Heart right ventricle (tissue), 16 donors: ENCODE measurements around the gene MFAP4. TPM values are rescaled to one million over a fixed set of nuclear protein-coding genes. Genes with fewer than 3 reads are reported as not detected.

Experiments
- ATAC-seq, 8 donors: fragments of 200-7000 bp; cut with Tn5 transposase; one replicate each; pipeline ENCODE4 v1.9.1; 2020; ENCODE audit warnings: mild to moderate bottlenecking in 8 of 8, moderate library complexity in 8 of 8, moderate number of reproducible peaks in 1 of 8
- DNase-seq, 2 donors: peaks; one replicate each; pipeline ENCODE4 v3.0.0-alpha.2; 2020
- H3K27ac ChIP-seq, 10 donors: fragments of 200-600 bp; sonication (generic) in 2 of 10; one replicate each; pipeline versions ENCODE4 v1.5.0 to v1.8.0; 2020 to 2022; ENCODE audit warnings: mild to moderate bottlenecking in 3 of 10
- H3K27me3 ChIP-seq, 7 donors: fragments of 200-600 bp; one replicate each; pipeline ENCODE4 v1.8.0; 2021 to 2022; ENCODE audit warnings: mild to moderate bottlenecking in 2 of 7
- H3K36me3 ChIP-seq, 9 donors: fragments of 200-600 bp; sonication (generic) in 1 of 9; one replicate each; pipeline versions ENCODE4 v1.5.0 to v1.8.0; 2020 to 2022; ENCODE audit warnings: mild to moderate bottlenecking in 2 of 9
- H3K4me1 ChIP-seq, 9 donors: fragments of 200-600 bp; sonication (generic) in 1 of 9; one replicate each; pipeline versions ENCODE4 v1.5.0 to v1.8.0; 2020 to 2022; ENCODE audit warnings: mild to moderate bottlenecking in 4 of 9
- H3K4me3 ChIP-seq, 10 donors: fragments of 200-600 bp; sonication (generic) in 2 of 10; one replicate each; pipeline versions ENCODE4 v1.5.0 to v1.8.0; 2020 to 2022; ENCODE audit warnings: mild to moderate bottlenecking in 7 of 10, moderate library complexity in 2 of 10
- H3K9me3 ChIP-seq, 11 donors: fragments of 200-600 bp in 10 of 11; sonication (generic) in 2 of 11; one replicate each; pipeline versions ENCODE4 v1.5.0 to v1.8.0; 2013 to 2022; ENCODE audit warnings: mild to moderate bottlenecking in 2 of 11, control low read depth in 1 of 11, moderate library complexity in 1 of 11
- WGBS, 2 donors: extraction: QIAGEN DNeasy Blood & Tissue Kit; methylation state at CpG; one replicate each; pipeline ENCODE4 v1.1.7; 2013; ENCODE audit warnings: inconsistent platforms in 1 of 2; 5-methylcytosine and 5-hydroxymethylcytosine counted together
- intact Hi-C, 10 donors: fragments of 100-400 bp; cut with DNase I; formaldehyde crosslinking; loops; one replicate each; pipeline versions ENCODE4 v1.11.1 to v1.14.2; 2022
- polyA plus RNA-seq, 2 donors: library from polyadenylated mRNA; stranded (reverse); fragments of 200-250 nt; gene quantifications; one replicate each; pipeline ENCODE4 v1.2.3, GENCODE V29; 2013
- total RNA-seq, 10 donors: library from RNA; stranded (reverse); fragmentation: NEBNext Ultra II Directional in 3 of 10; extraction: Animal tissue kit (Norgen Biotek cat#: 25700) in 3 of 10; gene quantifications; one replicate each; pipeline versions ENCODE4 v1.2.1 to v1.2.4, GENCODE V29; 2021 to 2023
- TF ChIP-seq, protein P1 (sequence below), 9 donors: fragments of 200-600 bp; sonication (generic) in 2 of 9; IDR thresholded peaks; one replicate each; pipeline versions ENCODE4 v1.5.0 to v1.8.0; 2021 to 2022; ENCODE audit warnings: antibody characterized with exemption in 9 of 9, mild to moderate bottlenecking in 5 of 9, moderate library complexity in 1 of 9
- donor health status: Arrhythmogenic right ventricular cardiomyopathy.
- donor health status: ischemic (EF 13 %, LVEDD 7.1; RV severe dilation, severe dysfunction).
- donor health status: healthy with polysubstance abuse.
- donor health status: DM: no; HTN: yes; CAD: no.
- donor health status: DM: no; HTN: no; CAD: no.
- donor health status: ischemic (EF 25% LVEDD 6.9; RV normal size, moderate dysfunction).
- donor health status: ischemic (EF 25% LVEDD 5.7; RV mildly dilated, moderate dysfunction).
- donor health status: healthy.
- donor health status: DM: yes; HTN: yes; CAD: no.
- donor health status: Ischemic cardiomyopathy.
- donor health status: ischemic (EF 35%, LVEDD 5.7; RV mildly dilated, moderate dysfunction).
- donor health status: nonischemic (EF 11% LVEDD 7.7; RV severe dilation, severe dysfunction).
- donor health status: DM: yes; HTN: yes; CAD: no.
- donor health status: PGD.
- donor health status: ischemic (EF 29% LVEDD 5.4; RV normal size, mild dysfunction).
- donor health status: nonischemic (EF 23%, LVEDD 6.1; RV moderate dilation, normal function).

The MFAP4 gene
- total and polyA plus RNA-seq, 12 donors = 15.4 to 101 (median 41.6) TPM

DNA sequence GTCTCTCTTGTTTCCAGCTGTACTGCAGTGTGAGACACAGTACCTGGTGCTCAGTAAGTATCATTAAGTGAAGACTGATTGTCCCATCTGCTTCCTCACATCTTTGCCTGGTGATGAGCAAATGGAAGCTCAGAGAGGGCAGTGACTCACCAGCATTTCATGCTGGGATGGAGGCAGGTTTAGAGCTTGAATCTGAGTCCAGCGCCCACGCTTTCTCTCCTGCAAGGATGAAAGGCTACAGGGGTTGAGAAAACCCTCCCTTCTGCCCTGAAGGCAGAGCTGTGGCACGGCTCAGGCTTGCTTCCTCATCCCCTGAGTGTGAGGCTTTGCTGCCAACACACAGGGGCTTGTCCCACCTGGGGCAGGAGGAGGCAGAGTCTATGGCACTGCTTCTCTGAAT is 22.5 kb upstream of the MFAP4 start:
- no peaks in the 10 kb centered on the region for H3K36me3 ChIP-seq
- H3K4me3 ChIP-seq = no peak overlapping the region
- ATAC-seq (no peak), DNase-seq (no peak)
- WGBS, 2 donors = 92 to 96% methylated on average over 3 of the region's 3 CpGs
- H3K27ac ChIP-seq = no peak overlapping the region
- H3K4me1 ChIP-seq = peaks cover 0 to 15% (median 0%) of the 10 kb centered on the region in 9 donors
- peaks cover 0 to 6% (median 0%) of the 10 kb centered on the region in 7 donors for H3K27me3 ChIP-seq
- TF ChIP-seq, protein P1, sequence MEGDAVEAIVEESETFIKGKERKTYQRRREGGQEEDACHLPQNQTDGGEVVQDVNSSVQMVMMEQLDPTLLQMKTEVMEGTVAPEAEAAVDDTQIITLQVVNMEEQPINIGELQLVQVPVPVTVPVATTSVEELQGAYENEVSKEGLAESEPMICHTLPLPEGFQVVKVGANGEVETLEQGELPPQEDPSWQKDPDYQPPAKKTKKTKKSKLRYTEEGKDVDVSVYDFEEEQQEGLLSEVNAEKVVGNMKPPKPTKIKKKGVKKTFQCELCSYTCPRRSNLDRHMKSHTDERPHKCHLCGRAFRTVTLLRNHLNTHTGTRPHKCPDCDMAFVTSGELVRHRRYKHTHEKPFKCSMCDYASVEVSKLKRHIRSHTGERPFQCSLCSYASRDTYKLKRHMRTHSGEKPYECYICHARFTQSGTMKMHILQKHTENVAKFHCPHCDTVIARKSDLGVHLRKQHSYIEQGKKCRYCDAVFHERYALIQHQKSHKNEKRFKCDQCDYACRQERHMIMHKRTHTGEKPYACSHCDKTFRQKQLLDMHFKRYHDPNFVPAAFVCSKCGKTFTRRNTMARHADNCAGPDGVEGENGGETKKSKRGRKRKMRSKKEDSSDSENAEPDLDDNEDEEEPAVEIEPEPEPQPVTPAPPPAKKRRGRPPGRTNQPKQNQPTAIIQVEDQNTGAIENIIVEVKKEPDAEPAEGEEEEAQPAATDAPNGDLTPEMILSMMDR (IDR thresholded peaks at IDR 0.05) = no peak
- no peaks in the 10 kb centered on the region for H3K9me3 ChIP-seq
- intact Hi-C loops = loop anchor here in 1 of 10 donors (5.0 kb wide), 1 partner anchor 42 kb away; no protein-coding TSS in a partner anchor

DNA sequence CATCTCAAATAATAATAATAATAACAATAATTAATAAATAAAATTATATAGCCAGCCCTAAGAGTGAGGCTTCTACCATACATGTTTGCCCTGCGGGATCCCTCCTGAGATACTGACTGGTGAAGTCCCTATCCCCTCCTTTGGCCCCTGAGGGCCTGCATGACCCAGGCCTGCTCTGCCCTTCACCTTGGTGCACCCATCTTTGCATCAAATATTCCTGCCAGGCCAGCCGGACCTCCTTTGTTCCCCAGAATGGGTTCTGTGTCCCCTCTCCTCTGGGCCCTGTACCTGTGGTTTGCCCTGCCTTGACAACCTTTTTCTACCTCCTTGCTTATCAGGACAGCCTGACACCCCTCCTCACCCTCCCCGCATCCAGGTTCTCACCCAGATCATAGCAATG is 22.1 kb upstream of the MFAP4 start:
- no peak overlapping the region for H3K27ac ChIP-seq
- H3K36me3 ChIP-seq = no peaks in the 10 kb centered on the region
- peaks cover 0 to 6% (median 0%) of the 10 kb centered on the region in 7 donors for H3K27me3 ChIP-seq
- H3K9me3 ChIP-seq = no peaks in the 10 kb centered on the region
- WGBS, 2 donors = 95 to 100% methylated on average over 3 of the region's 3 CpGs
- ATAC-seq (no peak), DNase-seq (no peak)
- peaks cover 0 to 15% (median 0%) of the 10 kb centered on the region in 9 donors for H3K4me1 ChIP-seq
- no peak overlapping the region for H3K4me3 ChIP-seq
- TF ChIP-seq, protein P1 (IDR thresholded peaks at IDR 0.05) = no peak
- intact Hi-C loops = loop anchor here in 1 of 10 donors (5.0 kb wide), 1 partner anchor 42 kb away; no protein-coding TSS in a partner anchor

GRCh38 chr17:19408346-19408710 is 21.3 kb upstream of the MFAP4 start:
- no peaks in the 10 kb centered on the region for H3K36me3 ChIP-seq
- TF ChIP-seq, protein P1 (IDR thresholded peaks at IDR 0.05) = no peak
- WGBS, 2 donors = 93 to 98% methylated on average over 2 of the region's 2 CpGs
- intact Hi-C loops = loop anchor here in 1 of 10 donors (5.0 kb wide), 1 partner anchor 41 kb away; no protein-coding TSS in a partner anchor
- ATAC-seq (no peak), DNase-seq (no peak)
- H3K9me3 ChIP-seq = no peaks in the 10 kb centered on the region
- H3K4me1 ChIP-seq = peaks cover 0 to 15% (median 0%) of the 10 kb centered on the region in 9 donors
- H3K27me3 ChIP-seq = no peaks in the 10 kb centered on the region
- no peak overlapping the region for H3K4me3 ChIP-seq
- H3K27ac ChIP-seq = no peak overlapping the region

DNA sequence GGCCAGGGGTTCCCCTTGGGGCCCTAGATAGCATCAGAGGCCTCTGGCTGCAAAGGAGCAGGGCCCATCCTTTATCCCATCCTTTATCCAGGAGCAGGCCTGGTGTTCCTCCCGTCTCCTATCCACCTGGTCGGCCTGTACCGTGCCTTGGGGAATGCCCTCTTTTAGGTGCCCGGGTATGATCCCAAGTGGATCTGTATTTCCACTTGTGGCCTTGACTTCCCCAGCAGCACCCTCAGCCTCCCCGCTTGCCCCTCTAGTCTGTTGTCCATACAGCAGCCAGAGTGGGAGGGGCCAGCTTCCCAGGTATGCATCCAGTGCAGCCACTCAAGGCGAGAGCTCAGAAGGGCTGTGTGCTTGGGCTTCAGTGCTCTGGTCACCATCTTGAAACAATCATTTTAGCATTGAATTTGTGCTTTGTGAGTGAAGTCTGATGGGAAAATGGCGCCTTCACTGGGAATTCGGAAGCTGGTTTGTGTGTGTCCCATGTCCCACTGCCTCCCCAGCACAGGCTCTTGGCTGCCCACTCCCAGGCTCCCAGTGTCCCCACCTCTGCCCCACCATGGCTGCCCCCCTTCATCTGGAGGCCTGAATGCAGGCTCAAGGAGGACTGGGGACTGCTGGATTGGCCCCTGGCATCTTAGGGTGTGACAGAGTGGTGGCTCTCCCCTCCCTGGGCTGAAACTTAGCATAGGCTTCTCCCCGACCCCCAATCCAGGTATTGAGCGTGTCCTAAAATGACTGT is 20.8 kb upstream of the MFAP4 start:
- intact Hi-C loops = loop anchor here in 1 of 10 donors (5.0 kb wide), 1 partner anchor 40 kb away; no protein-coding TSS in a partner anchor
- TF ChIP-seq, protein P1 (IDR thresholded peaks at IDR 0.05) = no peak
- Histone ChIP-seq H3K4me3 (no peak overlapping the region), H3K27me3 (no peaks in the 10 kb centered on the region), H3K4me1 (peaks cover 0 to 15% (median 0%) of the 10 kb centered on the region in 9 donors), H3K9me3 (no peaks in the 10 kb centered on the region), H3K27ac (no peak overlapping the region), H3K36me3 (no peaks in the 10 kb centered on the region)
- 96 to 97% methylated on average over 10 of the region's 10 CpGs for WGBS, 2 donors
- DNase-seq (no peak), ATAC-seq (no peak)
